GM21526 (cell line): ENCODE results near the gene EFNA1.

ENCODE experiments used
- ATAC-seq: cut with Tn5 transposase; IDR thresholded peaks from one replicate; pipeline ENCODE4 v1.9.1; 2021; ENCODE audit warnings: moderate library complexity; ENCODE audit not compliant: unreplicated experiment, low FRiP score

EFNA1 gene

DNA sequence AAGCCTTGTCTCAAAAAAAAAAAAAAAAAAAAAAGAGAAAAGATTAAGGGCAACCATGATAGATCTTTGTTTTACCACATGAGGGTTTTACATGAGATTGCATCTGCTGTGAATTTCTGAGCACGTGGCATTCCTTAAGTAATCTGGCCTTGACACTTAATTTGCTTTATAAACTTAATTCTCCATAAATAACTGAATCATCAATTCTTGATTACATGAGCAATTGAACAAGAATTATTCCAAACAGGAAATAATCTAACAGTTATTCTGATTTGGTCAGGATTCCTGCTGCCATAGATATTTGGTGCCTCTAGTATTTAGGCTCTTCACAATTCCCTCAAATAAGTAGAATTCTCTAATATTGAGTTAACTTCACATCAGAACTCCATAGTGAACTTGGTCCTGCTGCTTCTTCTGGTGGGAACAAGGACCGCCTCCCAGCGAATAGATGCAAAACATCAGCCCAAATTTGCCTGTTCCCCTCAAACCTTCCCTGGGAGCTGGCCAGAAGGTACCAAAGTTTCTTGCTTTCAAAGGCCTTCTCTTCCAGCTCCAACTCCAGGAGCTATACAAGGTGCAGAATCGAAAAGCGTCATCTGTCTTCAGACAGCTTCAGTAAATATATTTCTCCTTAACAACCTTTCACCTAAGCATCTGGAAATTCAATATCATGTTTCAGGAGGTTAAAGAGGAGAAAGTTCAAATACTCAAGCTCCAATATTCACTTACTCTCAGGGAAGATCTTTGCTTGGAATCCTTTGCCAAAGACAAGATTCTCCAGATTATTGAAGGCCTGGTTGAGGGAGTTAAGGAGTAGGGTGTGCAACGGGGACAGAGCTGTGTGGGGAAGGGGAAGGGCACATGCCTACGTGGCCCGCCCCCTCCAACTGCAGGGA, 44.4 kb downstream of the EFNA1 start:
- peak; percentile 13 for ATAC-seq

DNA sequence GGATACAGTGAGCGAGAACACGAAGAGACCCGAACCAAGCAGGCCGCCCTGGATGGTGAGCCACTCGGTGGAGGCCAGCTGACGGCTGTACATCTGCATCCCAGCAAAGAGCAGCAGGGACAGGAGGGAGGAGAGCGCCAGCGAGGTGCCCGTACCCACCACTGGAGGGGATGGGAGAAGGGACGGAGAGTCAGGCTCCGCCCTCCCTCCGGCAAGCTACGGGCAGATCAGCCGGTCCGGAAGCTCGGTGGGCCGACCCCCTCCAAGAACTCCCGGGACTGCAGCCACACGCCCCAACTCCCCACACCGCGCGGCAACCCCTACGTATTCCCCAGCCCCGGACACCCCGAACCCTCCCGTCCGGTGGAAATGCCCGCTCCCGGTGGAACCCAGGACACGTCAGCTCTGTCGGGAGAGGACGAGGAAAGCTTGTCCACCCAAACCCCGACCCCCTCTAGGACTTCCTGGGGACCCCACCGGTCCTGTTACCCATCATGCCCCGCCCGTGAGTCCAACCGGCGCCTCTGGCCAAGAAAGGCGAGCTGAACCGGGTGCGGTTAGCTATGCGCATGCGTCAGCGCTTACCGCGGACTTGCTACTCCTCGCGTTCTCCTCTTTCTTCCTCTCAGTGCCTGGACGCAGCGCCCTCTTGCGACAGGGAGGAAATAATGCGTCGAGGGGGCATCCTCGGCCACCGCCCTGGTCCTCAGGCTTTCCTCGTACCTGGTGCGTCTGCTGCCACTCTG, 45.2 kb downstream of the EFNA1 start, which contains the start of gene KRTCAP2:
Gene KRTCAP2 (minus strand): TSS at position 573 of the 746 bp plus-strand sequence. CDS start 80 bp downstream, at position 493.
- peak; percentile 54 for ATAC-seq

DNA sequence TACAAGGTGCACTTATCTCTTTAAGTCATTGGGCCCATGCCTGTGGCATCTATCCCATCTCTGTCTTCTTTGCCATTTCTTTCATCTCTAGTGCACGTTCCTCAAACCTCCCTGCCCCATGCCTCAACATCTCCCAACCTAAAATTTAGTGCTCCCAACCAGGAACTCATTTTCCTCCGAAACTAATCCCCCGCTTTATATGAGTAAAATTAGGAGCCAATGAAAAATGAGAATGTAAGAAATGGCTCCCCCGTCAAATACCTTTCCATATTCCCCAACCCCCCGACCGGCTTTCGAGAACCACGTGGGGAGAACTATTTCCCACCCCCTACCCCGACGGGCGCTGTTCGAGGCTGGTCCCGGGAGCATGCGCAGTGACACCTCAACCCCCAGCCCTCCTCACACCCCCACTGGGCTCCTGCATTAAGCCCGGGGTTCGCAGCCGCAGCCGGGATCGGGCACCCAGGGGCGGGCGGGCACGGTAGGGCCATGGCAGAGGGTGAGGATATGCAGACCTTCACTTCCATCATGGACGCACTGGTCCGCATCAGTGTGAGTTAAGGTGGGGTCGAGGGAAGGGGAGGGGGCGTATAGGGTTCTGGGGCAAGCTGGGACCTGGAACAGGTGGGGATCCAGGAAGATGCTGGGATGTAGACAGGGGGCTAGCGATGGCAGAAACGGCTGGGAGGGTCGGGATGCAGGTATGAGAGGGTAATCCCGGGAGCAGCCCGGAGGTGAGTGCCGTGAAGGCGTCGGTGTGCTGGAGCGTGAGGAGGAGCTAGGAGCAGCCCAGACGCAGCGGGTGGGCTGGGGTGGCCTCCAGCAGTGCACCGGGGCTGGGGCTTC, 46.0 kb downstream of the EFNA1 start, which contains the start of gene TRIM46:
Gene TRIM46 (plus strand): TSS at position 372 of the 846 bp plus-strand sequence. CDS start 118 bp downstream, at position 490.
- no peak for ATAC-seq

DNA sequence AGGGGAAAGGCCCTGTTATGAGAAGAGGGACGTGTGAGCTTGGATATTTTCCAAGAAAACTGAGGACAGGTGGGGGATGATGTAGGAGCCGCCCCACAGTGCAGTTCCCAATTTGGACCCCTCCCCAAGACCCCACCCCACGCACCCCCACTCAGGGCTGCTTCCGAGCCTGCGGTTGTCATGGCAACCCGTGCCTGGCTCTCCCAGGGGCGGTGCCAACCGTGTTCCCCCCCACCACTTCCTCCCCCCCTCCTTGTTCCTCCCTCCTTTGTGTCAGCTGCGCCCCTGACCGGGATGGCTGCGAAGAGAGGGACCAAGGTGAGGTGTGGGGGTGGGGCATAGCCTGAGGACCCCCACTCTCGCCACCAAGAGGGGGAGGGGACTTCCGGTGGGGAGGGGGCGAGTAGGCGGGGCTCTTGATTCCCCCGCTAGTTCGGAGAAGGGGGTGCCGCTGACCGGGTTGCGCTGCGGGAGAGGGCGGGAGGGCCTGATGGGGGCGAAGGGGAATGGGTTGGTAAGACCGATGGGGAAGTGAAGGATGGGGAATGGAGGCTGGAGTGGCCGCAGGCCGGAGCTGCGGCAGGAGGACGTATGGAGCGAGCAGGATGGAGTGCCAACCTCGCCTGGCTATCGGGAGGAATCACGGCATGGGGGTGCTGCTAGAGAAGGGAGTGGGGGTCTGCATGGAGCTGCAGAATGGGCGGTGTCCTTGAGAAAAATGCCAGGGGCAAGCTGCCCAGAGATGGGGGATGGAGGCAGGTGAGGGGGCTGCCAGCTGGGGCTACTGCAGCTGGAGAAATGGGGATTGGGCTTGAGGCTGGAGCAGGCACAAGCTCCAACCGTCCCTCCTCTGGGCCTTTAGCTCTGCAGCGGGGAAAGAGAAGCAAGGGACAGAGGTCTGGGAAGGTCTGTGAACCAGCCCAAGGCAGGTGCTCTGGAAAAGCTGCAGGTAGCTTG, 46.9 kb downstream of the EFNA1 start:
- ATAC-seq = no peak

DNA sequence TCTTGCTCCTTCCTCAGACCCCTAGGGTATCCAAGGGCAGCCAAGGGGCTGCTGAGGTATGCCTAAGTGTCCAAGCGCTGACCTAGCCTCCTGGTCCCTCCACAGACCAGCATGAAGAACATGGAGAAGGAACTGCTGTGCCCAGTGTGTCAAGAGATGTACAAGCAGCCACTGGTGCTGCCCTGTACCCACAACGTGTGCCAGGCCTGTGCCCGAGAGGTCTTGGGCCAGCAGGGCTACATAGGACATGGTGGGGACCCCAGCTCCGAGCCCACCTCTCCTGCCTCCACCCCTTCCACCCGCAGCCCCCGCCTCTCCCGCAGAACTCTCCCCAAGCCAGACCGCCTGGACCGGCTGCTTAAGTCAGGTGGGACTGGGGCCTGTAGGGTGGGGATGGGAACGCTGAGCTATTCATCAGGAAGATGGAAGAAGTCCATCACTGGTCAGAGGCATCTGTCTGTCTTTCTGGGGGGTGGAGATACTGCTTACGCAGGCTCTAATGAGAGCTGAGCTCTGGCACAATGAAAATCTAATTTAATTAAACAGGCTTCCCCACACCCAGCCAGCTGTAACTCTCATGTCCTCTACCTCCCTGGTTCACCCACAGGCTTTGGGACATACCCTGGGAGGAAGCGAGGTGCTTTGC, 47.7 kb downstream of the EFNA1 start:
- no peak for ATAC-seq

DNA sequence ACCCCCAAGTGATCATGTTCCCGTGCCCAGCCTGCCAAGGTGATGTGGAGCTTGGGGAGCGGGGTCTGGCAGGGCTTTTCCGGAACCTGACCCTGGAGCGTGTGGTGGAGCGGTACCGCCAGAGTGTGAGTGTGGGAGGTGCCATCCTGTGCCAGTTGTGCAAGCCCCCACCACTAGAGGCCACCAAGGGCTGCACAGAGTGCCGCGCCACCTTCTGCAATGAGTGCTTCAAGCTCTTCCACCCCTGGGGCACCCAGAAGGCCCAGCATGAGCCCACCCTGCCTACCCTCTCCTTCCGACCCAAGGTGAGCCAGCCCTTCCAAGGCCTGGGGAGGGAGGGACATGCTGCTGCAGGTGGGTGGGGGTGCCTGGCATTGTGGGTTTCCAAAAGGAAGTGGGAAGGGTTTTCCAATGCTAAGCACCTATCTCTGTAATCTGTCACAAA, 48.3 kb downstream of the EFNA1 start:
- no peak for ATAC-seq

DNA sequence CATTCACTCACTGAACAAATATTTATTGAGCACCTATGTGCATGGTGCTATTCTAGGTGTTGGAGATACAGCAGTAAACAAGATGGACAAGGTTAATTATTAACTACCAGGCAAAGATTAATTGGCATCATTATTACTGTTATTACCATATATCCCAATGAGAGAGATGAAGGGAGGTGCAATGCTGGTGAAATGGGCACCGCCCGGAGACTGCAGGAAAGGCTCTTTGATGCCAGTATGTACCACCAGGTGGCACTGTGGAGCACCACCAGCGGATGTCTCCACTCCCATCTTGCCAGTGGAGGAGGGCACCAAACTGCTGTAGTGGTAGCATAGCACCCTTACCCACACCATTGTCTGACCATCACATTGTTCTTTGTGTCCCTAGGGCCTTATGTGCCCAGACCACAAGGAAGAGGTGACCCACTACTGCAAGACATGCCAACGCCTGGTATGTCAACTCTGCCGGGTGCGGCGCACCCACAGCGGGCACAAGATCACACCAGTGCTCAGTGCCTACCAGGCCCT, 48.9 kb downstream of the EFNA1 start:
- no peak for ATAC-seq

DNA sequence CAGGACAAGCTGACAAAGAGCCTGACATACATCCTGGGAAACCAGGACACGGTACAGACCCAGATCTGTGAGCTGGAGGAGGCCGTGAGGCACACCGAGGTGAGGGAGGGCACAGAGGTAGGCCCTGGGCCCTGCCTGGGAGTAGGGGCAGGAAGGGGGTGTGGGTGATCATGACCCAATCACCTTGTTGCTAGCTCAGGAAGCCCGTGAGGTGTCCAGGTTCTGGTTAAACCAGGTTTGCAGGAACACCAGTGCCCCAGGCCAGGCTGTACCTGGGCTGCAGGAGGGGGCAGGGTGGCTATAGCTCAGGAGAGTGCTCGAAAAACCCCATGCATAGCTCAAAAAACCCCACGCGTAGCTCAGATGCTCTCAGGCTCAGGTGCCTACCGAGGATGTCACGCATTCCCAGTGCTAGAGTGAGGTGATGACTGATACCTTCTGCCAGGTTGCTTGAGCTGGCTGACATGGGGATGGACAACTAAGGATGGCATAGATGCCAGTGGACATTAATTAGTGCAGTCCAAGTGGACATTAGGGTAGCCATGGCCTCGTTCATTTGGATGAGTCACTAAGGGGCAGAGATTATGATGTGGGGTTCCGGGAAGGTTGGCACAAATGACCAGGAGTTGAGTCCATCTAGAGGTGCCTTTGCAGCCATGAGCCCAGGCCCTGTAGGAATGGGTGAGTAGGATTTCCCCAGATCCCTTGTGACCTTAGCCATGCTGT, 49.7 kb downstream of the EFNA1 start:
- no peak for ATAC-seq

DNA sequence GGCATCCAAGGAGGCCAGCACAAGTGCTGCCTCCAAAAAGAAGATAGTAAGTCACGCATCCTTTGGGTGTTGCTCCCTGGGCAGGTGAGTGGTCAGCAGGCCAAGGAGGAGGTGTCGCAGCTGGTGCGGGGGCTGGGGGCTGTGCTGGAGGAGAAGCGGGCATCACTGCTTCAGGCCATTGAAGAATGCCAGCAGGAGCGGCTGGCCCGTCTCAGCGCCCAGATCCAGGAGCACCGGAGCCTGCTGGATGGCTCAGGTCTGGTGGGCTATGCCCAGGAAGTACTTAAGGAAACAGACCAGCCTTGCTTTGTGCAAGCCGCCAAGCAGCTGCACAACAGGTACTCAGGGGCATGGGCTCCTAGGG, 50.2 kb downstream of the EFNA1 start:
- no peak for ATAC-seq

DNA sequence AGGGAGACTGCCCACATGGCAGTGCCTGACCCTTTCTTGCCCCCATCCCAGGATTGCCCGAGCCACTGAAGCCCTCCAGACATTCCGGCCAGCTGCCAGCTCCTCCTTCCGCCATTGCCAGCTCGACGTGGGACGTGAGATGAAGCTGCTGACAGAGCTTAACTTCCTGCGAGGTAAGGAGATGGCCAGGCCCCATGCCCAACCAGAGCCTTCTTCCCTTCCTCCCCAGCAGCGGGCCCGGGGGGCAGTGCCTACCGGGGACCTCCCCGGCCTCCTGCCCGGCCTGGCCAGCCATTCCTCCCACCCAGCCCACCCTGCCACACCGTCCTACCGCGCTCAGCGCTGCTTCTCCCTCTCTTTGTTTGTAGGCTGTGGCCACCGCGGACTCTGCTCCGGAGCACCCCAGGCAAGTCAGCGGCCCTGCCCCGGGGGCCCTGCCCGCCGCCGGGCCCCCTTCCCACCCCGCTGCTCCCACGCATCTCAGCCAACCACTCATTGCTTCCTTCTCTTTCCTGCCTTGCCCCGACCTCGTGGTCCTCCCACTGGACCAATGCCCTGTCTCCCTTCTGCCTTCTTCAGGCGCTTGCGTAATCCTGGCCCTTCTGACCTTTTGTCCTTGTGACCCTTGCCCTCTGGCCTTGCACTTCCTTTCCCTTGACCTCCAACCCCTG, 50.9 kb downstream of the EFNA1 start:
- ATAC-seq = no peak

DNA sequence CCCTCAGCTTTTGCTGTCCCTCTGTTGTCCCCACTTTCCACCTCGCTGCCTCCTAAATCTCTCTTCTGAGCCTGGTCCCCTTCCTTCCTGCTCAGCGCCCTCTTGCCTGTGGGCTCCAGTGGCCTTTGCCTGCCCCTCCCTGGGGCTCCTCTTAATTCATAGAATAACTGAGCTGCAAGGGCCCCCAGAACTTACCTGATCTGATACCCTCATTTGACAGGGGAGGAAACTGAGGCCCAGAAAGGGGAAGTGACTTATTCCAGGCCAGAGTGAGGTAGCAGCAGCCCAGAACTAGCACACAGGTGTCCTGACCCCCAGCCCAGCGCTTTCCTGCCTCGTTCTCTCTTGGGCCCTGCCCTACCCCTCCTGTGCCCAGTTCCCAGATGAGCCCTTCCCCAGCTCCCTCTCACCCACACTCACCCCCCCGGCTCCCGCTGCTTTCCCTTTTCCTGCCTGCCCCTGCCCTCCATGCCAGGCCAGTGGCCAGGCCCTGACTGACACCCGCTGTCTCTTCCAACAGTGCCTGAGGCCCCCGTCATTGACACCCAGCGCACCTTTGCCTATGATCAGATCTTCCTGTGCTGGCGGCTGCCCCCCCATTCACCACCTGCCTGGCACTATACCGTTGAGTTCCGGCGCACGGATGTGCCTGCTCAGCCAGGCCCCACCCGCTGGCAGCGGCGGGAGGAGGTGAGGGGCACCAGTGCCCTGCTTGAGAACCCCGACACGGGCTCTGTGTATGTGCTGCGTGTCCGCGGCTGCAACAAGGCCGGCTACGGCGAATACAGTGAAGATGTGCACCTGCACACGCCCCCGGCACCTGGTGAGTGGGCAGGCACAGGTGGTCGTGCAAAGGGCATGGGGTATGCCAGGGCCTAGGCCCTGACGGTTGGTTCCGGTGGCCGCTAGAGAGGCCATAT, 51.7 kb downstream of the EFNA1 start:
- ATAC-seq = no peak

DNA sequence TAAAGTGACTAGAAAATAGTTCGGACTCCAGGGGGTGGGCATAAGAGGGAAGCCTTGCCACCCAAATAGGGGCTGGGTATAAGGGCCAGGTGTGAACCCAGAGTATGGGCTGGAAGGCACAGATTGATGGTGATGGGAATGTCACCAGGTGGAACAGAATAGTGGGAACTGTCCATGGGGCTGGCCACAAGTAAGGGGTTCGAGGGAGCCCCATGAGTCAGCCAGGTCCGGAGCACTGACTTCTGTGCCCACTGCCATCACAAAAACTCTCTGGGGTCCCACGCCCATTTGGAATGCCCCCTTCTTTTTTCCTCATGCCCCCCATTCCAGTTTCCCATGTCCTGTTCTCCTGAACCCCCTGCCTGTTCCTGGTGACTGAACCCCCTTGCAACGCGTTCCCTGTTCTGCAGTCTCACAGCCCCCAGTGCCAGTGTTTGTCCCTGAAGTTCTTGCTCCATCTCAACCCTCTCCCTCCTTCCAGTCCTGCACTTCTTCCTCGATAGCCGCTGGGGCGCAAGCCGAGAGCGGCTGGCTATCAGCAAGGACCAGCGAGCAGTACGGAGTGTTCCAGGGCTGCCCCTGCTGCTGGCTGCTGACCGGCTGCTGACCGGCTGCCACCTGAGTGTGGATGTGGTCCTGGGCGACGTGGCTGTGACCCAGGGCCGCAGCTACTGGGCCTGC, 53.8 kb downstream of the EFNA1 start:
- no peak for ATAC-seq

DNA sequence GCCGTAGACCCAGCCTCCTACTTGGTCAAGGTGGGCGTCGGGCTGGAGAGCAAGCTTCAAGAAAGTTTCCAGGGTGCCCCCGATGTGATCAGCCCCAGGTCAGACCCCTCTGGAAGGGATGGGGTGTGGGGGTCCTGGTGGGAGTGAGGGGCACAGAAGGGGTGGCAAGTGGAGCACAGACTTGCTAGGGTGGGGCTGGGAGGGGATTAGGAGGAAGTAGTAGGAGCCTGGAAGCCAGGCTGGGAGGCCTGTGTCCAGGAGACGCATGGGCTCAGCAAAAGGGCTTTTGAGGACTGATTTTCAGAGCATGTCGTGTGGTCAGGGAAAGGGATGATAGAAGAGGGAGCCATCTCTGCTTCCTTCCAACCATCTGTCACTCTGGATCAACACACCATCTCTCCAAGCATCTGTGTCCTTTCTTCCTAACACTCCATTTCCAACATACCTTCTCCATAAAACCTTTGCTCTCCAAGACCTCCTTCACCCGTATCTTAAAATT, 54.4 kb downstream of the EFNA1 start:
- no peak for ATAC-seq

DNA sequence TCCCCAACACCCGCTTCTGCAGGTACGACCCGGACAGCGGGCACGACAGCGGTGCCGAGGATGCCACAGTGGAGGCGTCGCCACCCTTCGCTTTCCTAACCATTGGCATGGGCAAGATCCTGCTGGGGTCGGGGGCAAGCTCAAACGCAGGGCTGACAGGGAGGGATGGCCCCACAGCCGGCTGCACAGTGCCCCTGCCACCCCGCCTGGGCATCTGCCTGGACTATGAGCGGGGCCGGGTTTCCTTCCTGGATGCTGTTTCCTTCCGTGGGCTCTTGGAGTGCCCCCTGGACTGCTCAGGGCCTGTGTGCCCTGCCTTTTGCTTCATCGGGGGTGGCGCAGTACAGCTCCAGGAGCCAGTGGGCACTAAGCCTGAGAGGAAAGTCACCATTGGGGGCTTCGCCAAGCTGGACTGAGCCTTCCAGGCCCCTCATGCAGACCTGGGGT, 56.1 kb downstream of the EFNA1 start:
- ATAC-seq = no peak

DNA sequence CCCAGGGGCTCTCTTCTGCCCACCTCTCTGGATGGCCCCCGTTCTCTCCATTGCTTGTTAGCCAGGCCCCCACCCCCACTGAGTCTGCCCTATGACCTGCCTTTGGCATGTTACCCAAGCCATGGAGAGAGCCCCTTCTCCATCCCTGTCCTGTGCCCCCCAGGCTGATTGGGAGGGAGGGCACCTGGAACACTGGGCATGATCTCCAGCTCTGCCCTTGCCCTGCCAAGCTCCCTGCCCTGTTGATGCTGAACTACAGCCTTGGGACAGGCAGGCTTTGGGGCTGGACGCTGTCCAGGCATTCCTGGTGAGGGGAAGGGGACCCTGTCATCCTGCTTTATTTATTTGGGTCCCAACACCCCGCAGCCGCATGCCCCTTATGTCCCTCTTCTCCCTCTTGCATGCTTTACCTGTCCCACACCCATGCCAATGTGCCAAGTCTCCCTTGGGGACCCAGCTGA, 56.7 kb downstream of the EFNA1 start:
- no peak for ATAC-seq
